GM12892 (cell line): ENCODE results near the gene CACNA1C.

Experiments
- DNase-seq: peaks from one replicate; pipeline ENCODE4 v3.0.0; 2011; ENCODE audit not compliant: insufficient read length
- FAIRE-seq: peaks from 2 replicates; lab custom pipeline; 2011; peaks lifted over from hg19 to GRCh38; lab: Jason Lieb, UNC
- POLR2A ChIP-seq: IDR thresholded peaks from 2 replicates; pipeline ENCODE4 v1.6.1; 2011; ENCODE audit warnings: low read depth, low read length, control low read depth
- POLR2AphosphoS5 ChIP-seq: IDR thresholded peaks from 2 replicates; pipeline ENCODE4 v1.6.1; 2011; ENCODE audit warnings: low read depth, low read length, control low read depth
- TAF1 ChIP-seq: IDR thresholded peaks from 2 replicates; pipeline ENCODE4 v1.6.1; 2011; ENCODE audit warnings: low read depth, mild to moderate bottlenecking, control low read depth, low read length, borderline replicate concordance

The CACNA1C gene

GRCh38 chr12:2347137-2347843, 294.5 kb downstream of the CACNA1C start:
- no peak for TF ChIP-seq TAF1
- no peak for FAIRE-seq
- no peak for DNase-seq

DNA sequence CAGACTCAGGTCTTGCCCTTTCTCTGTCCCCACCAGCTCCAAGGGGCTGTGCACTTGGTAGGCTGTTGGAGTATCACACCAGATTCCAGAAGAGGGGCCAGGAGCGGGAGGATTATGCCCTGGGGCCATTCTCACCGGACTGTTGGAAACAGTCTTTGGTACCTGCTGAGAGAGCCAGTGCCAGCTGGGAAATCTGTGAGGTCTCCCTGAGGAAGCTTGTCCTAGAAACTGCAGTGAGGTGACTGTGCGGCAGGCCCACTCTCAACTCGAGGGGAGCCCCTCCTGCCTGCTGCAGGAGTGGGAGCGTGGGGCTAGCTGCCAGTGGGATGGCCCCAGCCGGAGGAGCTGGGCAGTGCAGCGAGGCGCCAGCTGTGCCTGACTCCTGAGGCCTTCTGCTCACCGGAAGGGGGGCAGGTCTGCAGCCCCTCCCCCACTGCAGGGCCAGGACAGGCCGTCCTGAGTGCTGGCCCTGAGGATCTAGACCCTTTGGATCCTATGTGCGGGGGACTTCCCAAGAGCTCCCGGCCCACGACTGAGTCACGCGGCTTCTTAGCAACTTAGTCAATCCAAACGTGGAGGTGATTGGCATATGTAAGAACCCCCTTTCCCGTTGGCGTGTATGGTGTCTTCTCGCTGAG, 295.2 kb downstream of the CACNA1C start:
- TF ChIP-seq POLR2A (no peak), TAF1 (no peak), POLR2AphosphoS5 (no peak)
- no peak for DNase-seq
- FAIRE-seq, result no peak

DNA sequence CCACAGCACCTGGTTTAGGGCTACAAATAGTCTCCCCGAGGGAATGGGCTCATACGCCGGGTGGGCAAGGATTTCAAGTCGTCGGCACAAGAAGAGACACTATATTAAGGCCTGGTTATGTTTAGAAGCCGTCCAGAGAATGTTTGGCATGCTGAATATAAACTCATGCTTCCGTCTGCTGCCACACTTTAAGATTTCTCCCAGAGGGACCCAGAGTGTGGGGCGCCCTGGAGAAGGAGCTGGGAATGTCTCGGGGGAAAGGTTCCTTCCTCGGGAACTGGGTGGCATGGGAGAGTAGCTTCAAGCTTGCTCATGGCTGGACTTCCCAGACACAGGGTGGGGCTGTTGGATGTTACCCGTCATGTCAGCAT, 295.7 kb downstream of the CACNA1C start:
- TF ChIP-seq TAF1 (no peak), POLR2A (no peak), POLR2AphosphoS5 (no peak)
- FAIRE-seq (no peak), DNase-seq (no peak)

- FAIRE-seq (no peak), DNase-seq (no peak)
- TF ChIP-seq TAF1 (no peak), POLR2A (no peak), POLR2AphosphoS5 (no peak)
These were observed 298.4 kb downstream of the CACNA1C start for GRCh38 chr12:2351161-2351560.

DNA sequence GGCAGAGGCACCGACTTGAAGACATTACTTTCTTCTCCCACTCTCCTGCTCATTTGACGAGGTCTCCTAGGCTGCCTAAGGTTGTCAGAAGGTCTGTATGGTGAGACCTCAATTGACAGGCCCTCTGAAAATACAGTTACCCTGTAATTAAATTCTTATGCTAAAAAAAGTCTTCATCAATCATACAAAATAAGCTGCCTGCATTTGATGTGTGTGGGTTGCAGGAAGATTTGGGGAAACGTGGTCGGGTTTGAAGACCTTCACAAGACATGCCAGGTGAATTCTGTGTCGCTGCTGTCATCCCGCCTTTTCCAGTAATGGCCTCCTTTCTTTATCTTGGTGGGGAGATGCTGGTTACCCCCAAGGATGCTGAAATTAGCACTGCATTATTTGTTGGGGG, 299.4 kb downstream of the CACNA1C start:
- FAIRE-seq (no peak), DNase-seq (no peak)
- TF ChIP-seq TAF1 (no peak), POLR2A (no peak), POLR2AphosphoS5 (no peak)

DNA sequence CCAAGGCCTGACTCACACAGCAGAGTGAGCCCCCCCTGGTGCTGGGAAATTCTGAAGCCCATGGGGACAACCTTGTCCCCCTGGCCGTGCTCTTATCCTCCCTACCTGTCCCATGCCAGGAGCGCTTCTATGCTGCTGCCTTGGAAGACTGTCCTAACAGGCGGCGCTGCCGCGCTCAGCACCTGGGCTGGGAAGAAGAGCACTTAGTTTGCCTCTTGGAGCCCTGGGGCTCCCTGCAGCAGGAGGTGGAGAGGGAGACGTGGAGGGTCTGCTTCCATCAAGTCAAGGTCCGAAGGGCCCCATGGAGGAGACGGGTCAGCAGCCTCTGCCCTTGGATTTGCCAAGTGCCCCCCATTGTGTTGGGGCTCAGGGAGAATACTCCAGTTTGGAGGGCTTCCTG, 300.5 kb downstream of the CACNA1C start:
- no peak for FAIRE-seq
- no peak for TF ChIP-seq POLR2AphosphoS5
- no peak for TF ChIP-seq TAF1
- TF ChIP-seq POLR2A, result no peak
- DNase-seq, result no peak

- TF ChIP-seq POLR2AphosphoS5 (no peak), POLR2A (no peak), TAF1 (no peak)
- DNase-seq (no peak), FAIRE-seq (no peak)
These were observed 300.9 kb downstream of the CACNA1C start for GRCh38 chr12:2353691-2354090.

GRCh38 chr12:2354151-2354991, 301.6 kb downstream of the CACNA1C start:
- DNase-seq (no peak), FAIRE-seq (no peak)
- no peak for TF ChIP-seq POLR2AphosphoS5
- TF ChIP-seq POLR2A, result no peak
- TF ChIP-seq TAF1, result no peak

- FAIRE-seq (no peak), DNase-seq (no peak)
- TF ChIP-seq TAF1 (no peak), POLR2A (no peak), POLR2AphosphoS5 (no peak)
These were observed 302.4 kb downstream of the CACNA1C start for GRCh38 chr12:2355198-2355597.

- FAIRE-seq (no peak), DNase-seq (no peak)
- TF ChIP-seq TAF1 (no peak), POLR2AphosphoS5 (no peak), POLR2A (no peak)
These were observed 302.8 kb downstream of the CACNA1C start for GRCh38 chr12:2355604-2356003.

GRCh38 chr12:2356601-2357125, 303.9 kb downstream of the CACNA1C start:
- no peak for FAIRE-seq
- TF ChIP-seq TAF1 (no peak), POLR2A (no peak), POLR2AphosphoS5 (no peak)

More at GRCh38 chr12:2356601-2357125, 303.9 kb downstream of the CACNA1C start:
- DNase-seq, result no peak
